HG02943 (cell line): ENCODE results near the gene FAM47E.

Experiments
- ATAC-seq: cut with Tn5 transposase; IDR thresholded peaks from one replicate; pipeline ENCODE4 v1.9.1; 2021; ENCODE audit warnings: mild to moderate bottlenecking, low read depth, moderate library complexity; ENCODE audit not compliant: unreplicated experiment

FAM47E gene

GRCh38 chr4:76322236-76322635, 70.7 kb downstream of the FAM47E start:
- ATAC-seq: no peak

- no peak for ATAC-seq
Measured at GRCh38 chr4:76325072-76325471, 73.6 kb downstream of the FAM47E start.

GRCh38 chr4:76326515-76326914, 75.0 kb downstream of the FAM47E start:
- no peak for ATAC-seq
